NCI-H526 treated with DMSO at 0.1 percent for 48 hours (cell line): ENCODE measurements around the gene SLC22A14.

Experiments
- DNase-seq: peaks from one replicate; lab custom pipeline; 2025; lab: John Stamatoyannopoulos, UW

Gene SLC22A14

DNA sequence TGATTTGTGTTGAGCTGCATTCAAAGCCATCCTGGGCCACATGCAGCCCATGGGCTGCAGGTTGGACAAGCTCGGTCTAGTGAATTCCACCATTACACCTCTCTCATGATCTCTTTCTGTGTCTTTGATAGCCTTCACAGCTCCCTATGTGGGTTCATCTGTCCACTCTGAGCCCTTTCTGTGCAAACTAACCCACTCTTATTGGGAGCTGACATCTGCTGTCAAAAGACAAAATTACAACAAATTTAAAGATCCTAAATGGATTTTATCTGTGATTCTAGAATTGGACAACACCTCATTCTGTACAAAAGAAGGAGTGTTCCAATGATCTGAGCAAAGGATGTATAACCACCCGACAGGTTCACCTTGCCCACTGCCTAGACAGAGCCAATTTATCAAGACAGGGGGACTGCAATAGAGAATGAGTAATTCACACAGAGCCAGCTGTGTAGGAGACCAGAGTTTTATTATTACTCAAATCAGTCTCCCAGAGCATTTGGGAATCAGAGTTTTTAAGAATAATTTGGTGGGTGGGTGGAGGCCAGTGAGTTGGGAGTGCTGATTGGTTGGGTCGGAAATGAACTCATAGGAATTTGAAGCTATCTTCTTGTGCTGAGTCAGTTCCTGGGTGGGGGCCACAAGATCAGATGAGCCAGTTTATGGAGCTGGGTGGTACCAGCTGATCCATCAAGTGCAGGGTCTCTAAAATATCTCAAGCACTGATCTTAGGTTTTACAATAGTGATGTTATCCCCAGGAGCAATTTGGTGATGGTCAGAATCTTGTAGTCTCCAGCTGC is 61.9 kb downstream of the SLC22A14 start:
- no peak for DNase-seq

DNA sequence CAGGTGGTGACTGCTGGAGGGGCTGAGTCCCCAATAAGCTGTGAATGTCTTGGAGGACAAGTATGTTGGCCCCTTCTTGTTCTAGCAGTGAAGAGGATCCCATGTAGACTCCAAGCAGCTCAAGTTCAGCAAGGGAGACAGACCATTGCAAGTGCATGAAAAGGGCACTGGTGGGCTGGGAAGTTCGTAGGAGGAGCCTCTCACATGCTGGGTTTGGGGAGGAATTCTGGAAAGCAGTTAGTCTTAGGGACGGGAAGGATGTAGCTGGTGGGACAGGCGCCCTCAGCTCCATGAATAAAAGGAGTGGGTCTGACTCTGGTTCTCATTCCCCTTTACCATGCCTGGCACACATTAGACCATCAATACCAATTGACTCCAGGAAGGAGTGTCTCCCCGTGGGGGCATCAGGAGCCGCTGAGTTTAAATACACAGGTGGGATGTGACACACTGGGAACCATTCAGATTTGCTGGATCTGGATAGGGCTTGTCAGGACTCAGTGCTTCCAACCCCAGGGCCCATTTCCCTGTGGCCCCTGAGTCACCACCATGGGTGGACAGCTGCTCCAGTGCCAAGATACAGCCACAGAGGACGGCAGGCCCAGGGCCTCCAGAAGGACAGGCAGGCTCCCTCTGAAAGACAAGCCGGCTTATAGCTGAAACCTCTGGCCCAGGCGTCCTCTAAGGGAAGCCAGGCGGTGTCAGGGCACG is 63.9 kb downstream of the SLC22A14 start:
- no peak for DNase-seq

DNA sequence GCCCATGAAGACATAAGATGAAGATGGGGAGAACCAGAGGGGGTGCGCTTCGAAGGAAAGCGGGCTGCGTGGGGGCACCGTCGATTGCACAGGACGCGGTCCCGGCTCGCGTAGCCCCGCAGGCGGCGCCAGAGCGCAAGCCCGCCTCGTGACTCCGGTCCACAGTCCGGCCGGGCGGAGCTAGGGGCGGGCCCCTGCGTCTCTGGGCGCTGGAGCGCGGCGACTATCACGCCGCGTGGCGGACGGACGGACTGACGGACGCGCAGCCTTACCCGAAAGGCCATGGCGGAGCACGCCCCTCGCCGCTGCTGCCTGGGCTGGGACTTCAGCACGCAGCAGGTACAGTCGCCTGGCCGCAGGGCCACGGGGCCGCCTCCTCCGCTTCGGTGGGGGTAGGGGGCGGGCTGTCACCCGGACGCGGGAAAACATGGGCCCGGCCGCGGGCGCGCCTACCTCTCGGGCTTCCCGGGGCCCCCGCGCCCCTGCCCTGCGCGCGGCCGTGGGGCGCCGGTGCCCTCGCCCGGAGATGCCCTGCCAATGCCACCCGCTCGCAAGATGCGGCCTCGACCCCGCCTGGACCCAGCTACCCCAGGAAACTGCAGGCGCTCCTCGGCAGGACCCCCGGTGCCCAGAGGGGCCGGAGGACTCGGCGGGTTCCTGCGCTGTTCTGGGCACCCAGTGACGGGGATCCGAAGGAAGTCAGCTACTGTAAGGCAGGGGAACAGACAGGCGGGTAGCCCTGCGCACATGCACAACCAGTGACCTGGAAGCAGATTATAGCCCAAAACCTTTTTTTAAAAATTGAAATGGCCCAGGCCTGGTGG is 64.7 kb downstream of the SLC22A14 start, which contains the start of gene XYLB:
Gene XYLB (plus strand): TSS at position 199 of the 824 bp plus-strand sequence. CDS start 84 bp downstream, at position 283.
- DNase-seq: peak; percentile 35

DNA sequence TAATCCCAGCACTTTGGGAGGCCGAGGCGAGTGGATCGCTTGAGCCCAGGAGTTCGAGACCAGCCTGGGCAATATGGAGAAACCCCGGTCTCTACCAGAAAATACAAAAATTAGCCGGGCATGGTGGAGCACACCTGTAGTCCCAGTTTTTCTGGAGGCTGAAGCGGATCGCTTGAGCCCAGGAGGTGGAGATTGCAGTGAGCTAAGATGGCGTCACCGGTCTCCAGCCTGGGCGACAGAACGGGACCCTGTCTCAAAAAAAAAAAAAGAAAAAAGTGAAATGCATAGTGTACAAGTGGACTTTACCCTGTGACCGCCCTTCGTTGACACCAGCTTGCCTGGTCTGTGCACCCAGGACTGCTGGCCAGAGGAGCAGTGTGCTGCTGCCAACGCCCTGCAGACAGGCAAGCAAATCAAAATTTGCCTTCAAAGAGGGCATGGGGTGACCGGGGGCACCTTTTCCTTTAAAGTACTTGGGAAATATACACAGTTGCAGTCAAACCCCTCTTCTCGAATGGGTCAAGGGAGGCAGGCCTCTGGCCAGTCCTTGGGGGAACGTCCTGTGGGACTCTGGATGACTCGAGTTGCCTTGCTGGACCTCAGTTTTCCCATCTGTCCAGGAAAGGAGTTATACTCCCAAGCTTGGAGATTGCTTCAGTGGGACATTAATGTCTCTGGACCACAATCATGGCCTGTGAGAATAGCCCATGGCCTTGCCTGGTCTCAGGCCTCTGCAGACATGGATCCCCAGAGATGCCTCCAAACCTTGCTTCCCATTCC is 65.5 kb downstream of the SLC22A14 start:
- DNase-seq: no peak

DNA sequence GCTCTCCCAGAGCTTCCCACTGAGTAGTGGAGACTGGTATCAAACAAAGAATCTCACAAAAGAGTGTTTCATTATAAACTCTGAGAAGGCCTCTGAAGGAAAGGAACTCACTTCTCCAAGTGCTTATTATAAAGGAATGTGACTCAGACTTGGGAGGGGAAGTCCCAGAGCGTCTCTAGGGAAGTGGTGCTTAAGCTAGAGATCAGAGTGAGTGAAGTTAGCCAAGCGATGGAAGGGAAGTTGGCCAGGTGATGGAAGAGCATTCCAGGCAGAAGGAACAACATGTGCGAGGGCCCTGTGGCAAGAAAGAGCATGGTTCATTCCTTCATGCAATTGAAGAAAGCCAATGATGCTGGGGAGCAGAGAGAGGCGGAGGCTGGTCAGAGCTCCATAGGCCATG is 66.8 kb downstream of the SLC22A14 start:
- no peak for DNase-seq

DNA sequence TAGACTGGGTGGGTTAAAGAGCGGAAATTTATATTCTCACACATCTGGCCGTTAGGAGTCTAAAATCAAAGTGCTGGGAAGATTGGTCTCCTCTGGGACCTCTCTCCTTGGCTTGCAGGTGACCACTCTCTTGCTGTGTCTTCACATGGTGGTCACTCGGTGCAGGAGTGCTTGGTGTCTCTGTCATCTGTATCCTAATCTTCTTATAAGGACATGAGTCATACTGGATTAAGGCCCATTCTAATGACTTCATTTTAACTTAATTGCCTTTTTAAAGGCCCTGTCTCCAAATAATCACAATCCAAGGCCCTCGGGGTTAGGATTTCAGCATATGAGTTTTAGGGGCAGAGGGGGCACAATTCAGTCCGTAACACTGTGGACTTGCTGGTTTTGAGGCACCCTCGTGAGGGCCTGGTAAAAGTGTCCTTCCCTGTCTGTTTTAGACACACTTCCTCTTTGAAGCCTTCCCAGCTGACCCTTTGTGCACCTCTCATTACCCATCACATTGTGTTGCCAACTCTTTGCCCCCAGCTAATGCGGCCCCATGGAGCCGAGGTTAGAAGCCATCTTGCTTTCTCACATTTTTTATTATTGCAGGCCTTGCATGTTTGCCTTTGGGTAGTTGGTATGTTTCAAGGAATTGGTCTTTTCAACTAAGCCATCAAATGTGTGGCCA is 67.7 kb downstream of the SLC22A14 start:
- no peak for DNase-seq

DNA sequence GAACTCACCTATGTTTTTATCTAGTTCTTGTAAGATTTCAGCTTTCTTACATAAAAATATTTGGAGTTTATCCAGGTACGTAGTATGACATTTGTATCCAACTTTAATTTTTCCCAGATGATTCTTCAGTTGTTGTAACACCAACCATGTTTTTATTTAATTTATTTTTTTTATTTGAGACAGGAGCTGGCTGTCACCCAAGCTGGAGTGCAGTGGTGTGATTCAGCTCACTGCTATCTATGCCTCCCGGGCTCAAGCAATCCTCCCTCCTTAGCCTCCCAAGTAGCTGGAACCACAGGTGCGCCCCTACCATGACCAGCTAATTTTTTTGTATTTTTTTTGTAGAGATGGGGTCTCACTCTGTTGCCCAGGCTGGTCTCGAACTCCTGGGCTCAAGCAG is 71.1 kb downstream of the SLC22A14 start:
- DNase-seq: no peak

DNA sequence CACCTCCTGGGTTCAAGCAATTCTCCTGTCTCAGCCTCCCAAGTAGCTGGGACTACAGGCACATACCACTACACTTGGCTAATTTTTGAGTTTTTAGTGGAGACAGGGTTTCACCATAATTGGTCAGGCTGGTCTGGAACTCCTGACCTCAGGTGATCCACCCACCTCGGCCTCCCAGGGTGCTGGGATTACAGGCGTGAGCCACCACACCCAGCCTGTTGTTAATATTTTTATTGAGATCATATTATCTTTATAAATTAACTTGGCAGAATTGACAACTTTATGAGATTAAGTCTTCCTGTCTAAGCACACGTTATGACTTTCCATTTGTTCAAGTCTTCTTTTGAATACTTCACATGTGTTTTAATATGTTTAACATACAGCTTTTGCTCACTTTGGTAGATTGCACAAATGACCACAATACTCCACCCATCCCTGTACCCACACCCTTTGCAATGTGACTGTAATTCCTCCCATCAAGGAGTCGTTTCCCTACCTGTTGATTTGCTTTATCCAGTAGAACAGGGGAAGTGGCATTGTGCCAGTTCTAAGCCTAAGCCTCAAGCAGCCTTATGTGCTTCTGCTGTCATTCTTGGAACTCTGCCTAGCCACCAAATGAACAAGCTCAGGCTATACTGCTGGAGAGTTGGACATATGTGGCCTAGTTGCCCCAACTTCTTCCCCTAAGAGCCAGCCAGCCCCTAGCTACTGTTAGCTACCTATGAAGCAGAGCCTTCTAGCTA is 72.7 kb downstream of the SLC22A14 start:
- no peak for DNase-seq

DNA sequence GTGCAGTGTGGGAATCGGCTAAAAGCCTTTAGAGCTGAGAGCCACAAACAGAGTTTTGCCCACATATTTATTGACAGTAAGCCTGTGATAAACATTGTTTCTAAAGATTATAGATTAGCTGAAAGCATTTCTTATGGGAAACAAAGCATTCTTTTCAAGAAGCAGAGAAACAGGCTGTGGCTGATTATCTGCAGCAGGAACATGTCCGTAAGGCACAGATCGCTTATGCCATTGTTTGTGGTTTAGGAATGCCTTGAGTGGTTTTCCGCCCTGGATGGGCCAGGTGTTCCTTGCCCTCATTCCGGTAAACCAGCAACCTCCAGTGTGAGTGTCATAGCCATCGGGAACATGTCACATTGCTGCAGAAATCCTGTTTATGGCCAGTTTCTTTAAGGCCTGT is 76.9 kb downstream of the SLC22A14 start:
- no peak for DNase-seq

DNA sequence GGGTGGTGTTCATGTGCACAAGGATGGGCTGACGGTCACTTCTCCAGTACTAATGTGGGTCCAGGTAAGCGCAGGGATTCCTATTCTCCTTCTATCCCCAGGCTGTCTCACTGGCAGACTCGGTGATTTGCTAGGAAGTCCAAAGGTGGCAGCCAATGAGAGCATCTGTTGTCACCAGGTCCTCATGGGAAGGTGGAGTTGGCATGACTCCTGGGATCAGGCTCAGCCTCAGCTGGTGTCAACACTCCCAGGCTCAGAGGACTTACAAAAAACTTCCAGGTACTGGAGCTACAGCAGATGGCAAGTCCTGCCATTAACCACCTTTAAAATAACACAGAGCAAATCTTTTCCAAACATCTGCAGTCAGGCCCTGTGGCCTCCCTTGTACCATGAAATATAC is 78.3 kb downstream of the SLC22A14 start:
- no peak for DNase-seq

DNA sequence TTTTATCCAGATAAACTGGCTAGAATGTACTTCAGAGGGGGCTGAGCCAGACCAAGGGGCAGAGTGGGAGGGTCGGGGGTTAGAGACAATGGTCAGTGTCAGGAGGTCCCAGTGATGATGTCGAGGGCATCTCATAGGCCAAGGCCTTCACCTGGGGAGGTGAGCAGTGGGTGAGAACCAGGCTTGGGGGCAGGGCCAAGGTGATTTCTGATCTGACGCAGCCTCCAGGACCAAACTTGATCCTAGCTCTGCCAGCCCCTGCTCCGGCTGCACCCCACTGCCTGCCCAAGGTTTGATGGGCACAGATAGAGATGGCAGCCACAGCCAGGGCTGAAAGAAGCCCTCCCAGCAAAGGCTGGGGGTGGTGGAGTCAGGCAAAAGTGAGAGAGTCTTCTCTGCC is 79.4 kb downstream of the SLC22A14 start:
- no peak for DNase-seq

DNA sequence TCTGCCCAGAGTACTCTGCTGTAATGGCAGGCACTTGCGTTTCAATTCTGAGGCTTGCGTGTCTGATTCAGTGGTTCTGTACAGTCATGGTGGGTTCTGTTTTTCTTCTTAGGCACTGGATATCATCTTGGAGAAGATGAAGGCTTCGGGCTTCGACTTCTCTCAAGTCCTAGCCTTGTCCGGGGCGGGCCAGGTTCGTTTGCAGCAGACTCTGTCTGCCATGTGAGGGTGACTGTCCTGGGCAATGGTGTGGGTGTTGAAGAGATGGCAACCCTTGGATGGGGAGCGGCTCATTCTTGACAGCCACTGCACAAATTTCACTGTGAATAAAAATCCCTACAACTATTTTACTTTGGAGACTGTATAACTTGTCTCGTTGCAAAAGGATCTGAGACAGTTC is 80.7 kb downstream of the SLC22A14 start:
- DNase-seq: no peak

DNA sequence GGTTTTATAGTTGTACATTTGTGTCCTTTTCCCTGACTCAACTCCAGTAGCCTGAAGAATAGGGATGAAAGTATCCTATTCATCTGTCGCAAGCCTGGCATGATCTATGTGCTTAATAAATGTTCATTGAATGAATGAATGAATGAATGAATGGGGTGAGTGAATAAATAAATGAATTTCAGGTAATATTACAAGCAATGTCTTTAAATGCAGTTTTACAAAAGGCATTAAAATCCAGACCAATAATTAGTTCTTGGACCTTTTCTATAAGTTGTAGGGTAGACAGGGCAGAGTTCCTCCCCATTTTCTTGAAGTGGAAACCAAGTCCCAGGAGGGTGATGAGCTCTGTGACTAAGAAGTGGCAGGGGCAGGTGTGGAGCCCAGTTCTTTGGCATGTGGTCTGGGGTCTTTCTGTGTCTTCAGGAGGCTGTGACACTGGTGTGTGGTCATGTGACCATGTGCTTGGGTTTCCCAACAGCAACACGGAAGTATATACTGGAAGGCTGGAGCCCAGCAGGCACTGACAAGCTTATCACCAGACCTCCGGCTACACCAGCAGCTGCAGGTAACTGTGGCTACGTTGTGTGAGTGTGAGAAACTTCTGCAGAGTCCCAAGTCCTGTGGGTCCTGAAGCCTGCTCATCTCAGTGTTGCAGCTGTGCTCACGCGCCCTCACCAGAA is 82.8 kb downstream of the SLC22A14 start:
- no peak for DNase-seq

DNA sequence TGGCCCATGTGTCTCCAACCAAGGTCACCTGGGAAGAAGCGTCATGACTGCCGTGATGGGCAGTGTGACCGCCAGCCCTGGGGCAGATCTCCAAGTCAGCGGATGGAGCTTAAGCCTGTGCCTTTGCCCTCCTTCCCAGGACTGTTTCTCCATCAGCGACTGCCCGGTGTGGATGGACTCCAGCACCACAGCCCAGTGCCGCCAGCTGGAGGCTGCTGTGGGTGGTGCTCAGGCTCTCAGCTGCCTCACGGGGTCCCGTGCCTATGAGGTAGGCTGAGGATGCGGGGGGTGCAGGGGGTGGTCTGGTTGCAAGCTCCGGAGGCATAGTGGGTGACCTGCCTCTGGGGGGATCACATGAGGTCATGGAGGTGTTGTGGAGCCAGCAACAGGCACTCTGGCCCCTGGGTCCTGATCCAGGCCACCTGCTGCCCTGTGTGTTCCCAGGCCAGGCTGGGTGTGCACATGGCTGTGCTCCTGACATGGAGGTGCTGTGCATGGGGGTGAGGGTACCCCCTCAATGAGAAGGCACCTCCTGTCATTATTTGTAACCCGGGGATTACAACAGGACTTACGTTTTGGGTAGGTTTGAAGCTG is 83.5 kb downstream of the SLC22A14 start:
- no peak for DNase-seq

DNA sequence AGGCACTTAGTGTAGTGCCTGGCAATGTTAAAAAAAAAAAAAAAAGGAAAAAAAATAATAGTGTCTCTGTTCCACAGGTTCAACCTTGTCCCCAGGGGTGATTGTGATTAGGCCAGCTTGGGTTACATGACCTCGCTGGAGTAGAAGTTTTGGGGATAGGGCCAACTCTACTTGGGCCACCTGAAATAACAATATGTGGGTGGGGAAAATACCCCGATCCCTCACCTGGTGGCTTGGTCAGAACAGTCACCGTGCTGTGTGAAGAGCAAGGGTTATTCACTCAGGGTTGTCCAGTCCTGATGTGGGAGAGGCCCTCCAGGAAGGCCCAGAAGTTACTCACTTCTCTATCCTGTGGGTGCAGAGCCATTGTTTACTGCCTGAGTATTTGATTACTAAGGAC is 84.0 kb downstream of the SLC22A14 start:
- DNase-seq: no peak

DNA sequence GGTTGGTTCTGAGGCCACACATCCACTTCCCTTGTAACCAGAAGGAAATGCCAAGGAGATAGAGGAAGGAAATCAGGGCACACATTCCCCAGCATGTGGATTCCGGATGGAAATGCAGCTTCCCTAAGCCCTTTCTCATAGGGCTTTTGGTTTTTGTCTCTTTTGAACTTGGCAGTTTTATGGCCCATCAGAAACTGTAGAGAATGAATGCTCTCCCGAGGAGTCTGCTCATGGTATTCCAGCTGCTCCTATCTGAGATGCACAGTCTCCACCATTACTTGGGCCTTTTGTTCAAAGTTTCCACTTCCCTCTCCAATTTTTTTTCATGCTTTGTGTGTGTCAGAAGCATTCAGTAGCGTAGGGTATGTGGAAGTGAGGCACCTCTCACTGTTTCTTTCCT is 85.7 kb downstream of the SLC22A14 start:
- no peak for DNase-seq
